Activated CD8-positive, alpha-beta memory T cell treated with anti-CD3 and anti-CD28 coated beads, Interleukin-2, amount 10 ng/mL, durations not matched to agents 7 days and 5 days (primary cell): ENCODE measurements around the gene PDK2. TPM values are rescaled to one million over a fixed set of nuclear protein-coding genes. Genes with fewer than 3 reads are reported as not detected.
A peak's percentile ranks its signal among the peaks of the same experiment; 100 is the strongest.

Source experiments
- ATAC-seq: fragments of 150-1000 bp; cut with Tn5 transposase; one replicate; pipeline ENCODE4 v1.10.0; 2021; ENCODE audit warnings: moderate library complexity
- CTCF ChIA-PET: fragments of 350-600 bp; sonication (Branson Sonifier 250); formaldehyde crosslinking; loops from one replicate; lab custom pipeline; 2021; ENCODE audit warnings: antibody characterized with exemption; lab: Charles Lee
- DNase-seq: peaks from one replicate; pipeline ENCODE4 v3.0.0-alpha.2; 2020
- H3K27ac Mint-ChIP-seq: one replicate; pipeline ENCODE4 v1.8.0; 2021; ENCODE audit warnings: mild to moderate bottlenecking, mixed read lengths
- H3K27me3 Mint-ChIP-seq: one replicate; pipeline ENCODE4 v1.8.0; 2021; ENCODE audit warnings: mixed read lengths
- H3K36me3 Mint-ChIP-seq: one replicate; pipeline ENCODE4 v1.8.0; 2021; ENCODE audit warnings: mild to moderate bottlenecking, mixed read lengths
- H3K4me1 Mint-ChIP-seq: one replicate; pipeline ENCODE4 v1.8.0; 2021; ENCODE audit warnings: mixed read lengths
- H3K4me3 Mint-ChIP-seq: one replicate; pipeline ENCODE4 v1.8.0; 2021; ENCODE audit warnings: mild to moderate bottlenecking, moderate library complexity, mixed read lengths
- H3K9me3 Mint-ChIP-seq: one replicate; pipeline ENCODE4 v1.8.0; 2022; ENCODE audit warnings: low read depth, mixed read lengths
- total RNA-seq, 2 experiments: library from RNA; stranded (reverse); gene quantifications; one replicate each; pipeline ENCODE4 v1.2.3, GENCODE V29; 2021

Gene PDK2
- total RNA-seq, 2 experiments from 2014 or later = 13.6 to 20.9 TPM

DNA sequence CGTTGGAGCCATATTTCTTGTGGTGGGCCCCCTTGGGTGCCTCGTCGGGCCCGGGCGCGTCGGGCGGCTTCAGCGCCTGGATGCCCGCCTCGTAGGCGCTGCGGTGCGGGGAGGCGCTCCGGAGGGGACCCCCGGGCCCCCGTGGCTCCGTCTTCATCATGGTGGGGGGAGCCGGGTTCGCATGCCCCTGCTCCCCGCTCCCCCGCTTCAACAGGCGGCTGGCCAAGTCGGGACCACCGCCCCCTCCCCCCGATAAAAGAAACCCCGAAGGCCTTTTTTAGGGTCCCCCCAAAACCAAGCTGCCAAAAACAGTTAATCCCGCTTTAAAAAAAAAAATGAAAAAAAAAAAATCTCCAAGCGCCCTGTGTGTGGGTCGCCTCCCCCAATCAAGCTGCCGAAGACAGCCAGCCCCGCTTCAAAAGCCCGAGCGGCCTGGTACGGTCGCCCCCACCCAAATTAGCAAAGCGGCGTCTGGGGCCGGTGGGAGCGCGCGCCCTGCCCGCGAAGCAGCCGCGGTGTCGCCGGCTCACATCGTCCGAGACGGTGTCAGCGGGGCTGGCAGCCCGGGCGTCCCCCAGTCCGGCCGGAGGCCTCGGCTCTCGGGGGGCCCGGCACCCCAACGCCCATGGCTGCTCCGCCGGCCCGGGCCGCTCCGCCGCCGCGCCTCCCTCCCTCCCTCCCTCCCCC, 55.3 kb downstream of the PDK2 start, which contains the start of gene PPP1R9B:
Gene PPP1R9B (minus strand): TSS at position 324 of the 687 bp plus-strand sequence. CDS start 164 bp downstream, at position 160.
- H3K36me3 Mint-ChIP-seq = peaks cover 14% of the 10 kb centered on the region
- H3K27ac Mint-ChIP-seq = peak within 1 kb of the TSS; percentile 96
- CTCF ChIA-PET = interaction anchor here (0.7 to 6.2 kb wide), 9 partner anchors 7 to 55 kb away, joined by 3 to 81 read pairs (median 5); partner anchors contain the start of gene PDK2
- ATAC-seq = peak; percentile 12
- H3K4me1 Mint-ChIP-seq = peaks cover 49% of the 10 kb centered on the region
- H3K9me3 Mint-ChIP-seq = no peaks in the 10 kb centered on the region
- no peaks in the 10 kb centered on the region for H3K27me3 Mint-ChIP-seq
- DNase-seq = no peak
- H3K4me3 Mint-ChIP-seq = peak within 1 kb of the TSS; percentile 80

DNA sequence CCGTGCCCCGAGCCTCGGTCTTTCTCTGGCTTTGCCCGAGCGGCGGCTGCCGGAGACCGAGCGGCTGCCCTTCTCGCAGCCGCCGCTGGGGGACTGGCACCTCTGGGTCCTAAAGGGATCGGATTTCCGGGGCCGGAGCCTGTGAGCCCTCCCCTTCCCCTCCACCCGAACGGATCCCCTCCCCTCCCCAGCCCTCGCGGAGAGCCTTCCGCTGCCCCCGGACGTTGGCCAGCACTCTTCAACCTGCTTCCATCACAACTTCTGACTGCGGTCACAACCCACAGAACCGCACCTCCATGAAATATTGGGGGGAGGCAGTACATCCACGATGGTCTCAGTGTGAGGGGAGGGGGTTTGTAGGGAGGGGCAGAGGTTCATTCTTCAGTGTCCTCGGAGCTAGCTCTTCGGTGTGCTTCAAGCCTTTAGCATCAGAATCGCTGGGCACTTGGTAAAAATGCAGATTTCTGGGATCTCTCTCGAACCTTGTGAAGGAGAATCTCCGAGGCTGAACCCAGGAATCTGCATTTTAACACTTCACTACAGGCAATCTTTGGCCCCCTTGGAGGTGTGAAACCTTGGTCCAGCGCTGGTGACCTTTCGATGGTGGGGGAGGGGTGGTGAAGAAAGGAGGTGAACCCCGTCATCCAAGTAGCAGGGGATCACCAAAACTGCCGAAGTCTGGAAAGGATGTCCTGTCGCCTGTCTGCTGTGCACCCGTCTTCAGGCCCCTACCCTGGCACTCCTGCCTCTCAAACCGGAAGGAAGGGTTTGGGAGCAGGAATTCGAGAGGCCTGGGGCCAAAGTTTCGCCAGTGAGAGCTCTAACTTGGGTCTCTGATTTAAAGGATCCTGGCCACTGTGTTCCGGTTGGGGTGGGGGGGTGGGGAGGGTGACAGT, 56.1 kb downstream of the PDK2 start:
- no peaks in the 10 kb centered on the region for H3K9me3 Mint-ChIP-seq
- peak overlapping the region; percentile 80 for H3K4me3 Mint-ChIP-seq
- H3K27me3 Mint-ChIP-seq = no peaks in the 10 kb centered on the region
- DNase-seq (peak; percentile 96), ATAC-seq (peak; percentile 81)
- peak overlapping the region; percentile 96 for H3K27ac Mint-ChIP-seq
- H3K36me3 Mint-ChIP-seq = peaks cover 12% of the 10 kb centered on the region
- peaks cover 43% of the 10 kb centered on the region for H3K4me1 Mint-ChIP-seq
- CTCF ChIA-PET = interaction anchor here (0.6 to 6.2 kb wide), 14 partner anchors 10 to 155 kb away, joined by 3 to 81 read pairs (median 4); partner anchors contain the start of genes COL1A1 and PDK2

DNA sequence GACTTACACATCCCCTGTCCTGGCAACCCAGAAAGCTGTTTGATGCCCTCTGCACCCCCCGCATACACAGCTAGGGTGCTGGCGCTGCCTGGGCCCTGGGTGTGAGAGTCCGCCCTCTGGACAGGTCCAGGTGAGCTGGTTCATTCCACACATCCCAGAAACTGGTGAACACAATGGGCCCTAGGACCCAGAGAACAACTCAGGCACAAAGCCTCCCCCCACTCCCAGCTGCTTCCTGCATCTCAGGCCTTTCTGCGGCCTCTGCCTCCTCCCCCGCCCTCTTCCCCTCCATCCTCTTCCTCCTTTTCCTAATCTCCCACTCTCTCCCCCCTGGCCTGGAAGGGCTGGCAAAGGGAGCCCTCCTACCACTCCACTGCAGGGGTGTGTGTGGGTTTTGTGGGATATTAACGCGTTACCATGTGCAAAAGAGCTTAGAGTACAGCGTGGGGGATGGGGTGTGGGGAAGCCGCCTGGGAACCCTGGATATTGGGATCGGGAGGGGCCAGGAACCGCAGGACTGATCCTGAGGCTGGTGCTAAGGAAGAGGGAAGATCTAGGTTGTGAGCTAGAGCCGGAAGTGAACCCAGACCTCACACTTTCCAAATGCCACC, 56.9 kb downstream of the PDK2 start:
- peak overlapping the region; percentile 96 for H3K27ac Mint-ChIP-seq
- no peaks in the 10 kb centered on the region for H3K27me3 Mint-ChIP-seq
- CTCF ChIA-PET = interaction anchor here (0.6 to 6.2 kb wide), 13 partner anchors 9 to 154 kb away, joined by 3 to 81 read pairs (median 4); partner anchors contain the start of genes COL1A1 and PDK2
- peak overlapping the region; percentile 80 for H3K4me3 Mint-ChIP-seq
- peak; percentile 84 for DNase-seq
- H3K4me1 Mint-ChIP-seq = peaks cover 36% of the 10 kb centered on the region
- no peaks in the 10 kb centered on the region for H3K9me3 Mint-ChIP-seq
- ATAC-seq = peak; percentile 37
- H3K36me3 Mint-ChIP-seq = peaks cover 9% of the 10 kb centered on the region

DNA sequence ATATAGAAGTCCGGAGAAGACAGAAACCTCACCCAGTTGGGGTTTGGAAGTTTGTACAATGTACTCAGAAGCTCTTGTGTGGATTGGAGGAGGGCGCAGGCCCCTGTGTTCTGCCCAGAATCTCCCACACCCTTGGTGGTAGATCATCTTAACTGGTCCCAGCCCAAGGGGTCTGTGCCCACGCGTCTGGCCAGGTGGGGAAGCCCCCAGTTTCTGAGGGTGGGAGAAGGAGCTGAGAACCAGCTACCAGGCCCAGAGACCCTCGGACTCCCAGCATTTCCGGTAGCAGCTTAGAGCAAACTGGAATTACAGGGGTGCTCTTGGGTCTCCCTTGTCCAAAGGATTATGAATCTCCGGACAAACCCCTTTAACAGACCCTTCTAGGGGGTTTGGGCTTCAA, 57.6 kb downstream of the PDK2 start:
- Mint-ChIP-seq H3K36me3 (peaks cover 5% of the 10 kb centered on the region), H3K4me3 (no peak overlapping the region), H3K27me3 (no peaks in the 10 kb centered on the region), H3K9me3 (no peaks in the 10 kb centered on the region), H3K27ac (no peak overlapping the region), H3K4me1 (peaks cover 30% of the 10 kb centered on the region)
- DNase-seq = no peak
- ATAC-seq = no peak
- CTCF ChIA-PET = interaction anchor here (0.9 to 6.2 kb wide), 8 partner anchors 9 to 58 kb away, joined by 3 to 81 read pairs (median 20); partner anchors contain the start of genes COL1A1 and PDK2

DNA sequence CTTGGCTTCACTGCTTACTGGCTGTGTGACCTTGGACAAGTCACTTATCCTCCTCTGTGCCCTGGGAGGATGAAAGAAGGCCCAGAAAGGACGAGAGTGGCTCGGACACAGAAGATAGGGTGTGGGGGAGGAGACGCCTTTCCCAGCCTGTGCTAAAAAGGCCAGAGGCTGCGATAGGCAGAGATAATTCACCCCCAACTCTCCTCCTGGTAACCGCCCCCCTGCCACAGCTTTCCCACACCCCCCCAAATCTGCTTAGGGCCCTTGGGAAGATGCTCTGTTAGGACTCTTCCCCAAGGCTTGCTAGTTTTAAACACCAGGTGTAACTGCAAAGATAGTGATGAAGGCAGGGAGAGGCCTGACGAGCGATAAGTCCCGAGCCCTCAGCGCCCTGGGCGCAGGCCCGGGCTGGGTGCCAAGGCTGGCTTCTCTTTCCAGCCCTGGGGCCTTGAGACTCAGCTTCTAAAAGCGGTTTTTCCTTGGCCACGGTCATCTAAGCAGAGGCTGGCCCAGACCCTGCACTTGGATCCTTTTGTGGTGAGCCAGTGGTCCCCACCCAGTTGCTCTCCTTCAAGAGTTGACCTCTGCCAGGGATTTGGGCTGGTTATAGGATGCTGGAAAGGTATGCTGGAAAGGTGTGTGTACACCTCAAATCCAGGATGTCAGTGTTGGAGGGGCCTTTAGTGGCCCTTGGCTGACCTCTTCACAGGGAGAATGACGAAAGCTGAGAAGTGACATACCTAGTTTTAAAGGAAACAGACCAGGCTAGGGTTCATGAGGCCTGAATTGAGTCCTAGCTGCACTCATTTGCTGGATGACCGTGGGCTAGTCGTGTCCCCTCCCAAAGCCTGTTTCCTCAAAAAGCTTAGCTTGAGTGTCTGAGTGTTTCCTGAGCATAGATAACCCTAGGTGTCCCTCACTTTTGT, 58.8 kb downstream of the PDK2 start:
- CTCF ChIA-PET = interaction anchor here (0.9 to 5.9 kb wide), 6 partner anchors 9 to 60 kb away, joined by 3 to 22 read pairs (median 4); no protein-coding TSS in a partner anchor
- Mint-ChIP-seq H3K4me3 (no peak overlapping the region), H3K36me3 (peaks cover 2% of the 10 kb centered on the region), H3K9me3 (no peaks in the 10 kb centered on the region), H3K4me1 (peaks cover 39% of the 10 kb centered on the region), H3K27me3 (no peaks in the 10 kb centered on the region), H3K27ac (peak overlapping the region; percentile 31)
- no peak for DNase-seq
- ATAC-seq = no peak

DNA sequence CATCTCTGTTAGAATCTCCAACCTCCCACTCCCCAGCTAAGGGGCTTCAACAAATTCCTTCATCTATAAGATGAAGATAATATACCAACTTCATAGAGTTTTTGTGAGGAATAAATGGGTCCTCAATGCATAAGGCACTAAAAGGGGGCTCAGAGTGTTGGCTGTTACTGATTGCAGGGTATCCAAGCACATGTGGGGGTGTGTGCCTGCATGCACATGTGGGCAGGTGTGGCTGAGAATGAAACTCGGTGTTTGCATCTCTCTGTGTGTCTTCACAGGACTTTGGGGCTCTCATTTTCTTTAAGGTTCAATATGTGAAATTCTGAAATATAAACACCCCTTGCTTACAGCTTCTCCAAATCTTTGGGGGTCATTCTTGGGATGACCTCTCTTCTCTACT, 59.5 kb downstream of the PDK2 start:
- no peak for ATAC-seq
- peaks cover 39% of the 10 kb centered on the region for H3K4me1 Mint-ChIP-seq
- CTCF ChIA-PET = interaction anchor here (0.9 to 5.9 kb wide), 7 partner anchors 10 to 60 kb away, joined by 3 to 22 read pairs (median 4); no protein-coding TSS in a partner anchor
- peak overlapping the region; percentile 60 for H3K27ac Mint-ChIP-seq
- no peak overlapping the region for H3K4me3 Mint-ChIP-seq
- H3K36me3 Mint-ChIP-seq = no peaks in the 10 kb centered on the region
- DNase-seq = no peak
- no peaks in the 10 kb centered on the region for H3K9me3 Mint-ChIP-seq
- no peaks in the 10 kb centered on the region for H3K27me3 Mint-ChIP-seq

DNA sequence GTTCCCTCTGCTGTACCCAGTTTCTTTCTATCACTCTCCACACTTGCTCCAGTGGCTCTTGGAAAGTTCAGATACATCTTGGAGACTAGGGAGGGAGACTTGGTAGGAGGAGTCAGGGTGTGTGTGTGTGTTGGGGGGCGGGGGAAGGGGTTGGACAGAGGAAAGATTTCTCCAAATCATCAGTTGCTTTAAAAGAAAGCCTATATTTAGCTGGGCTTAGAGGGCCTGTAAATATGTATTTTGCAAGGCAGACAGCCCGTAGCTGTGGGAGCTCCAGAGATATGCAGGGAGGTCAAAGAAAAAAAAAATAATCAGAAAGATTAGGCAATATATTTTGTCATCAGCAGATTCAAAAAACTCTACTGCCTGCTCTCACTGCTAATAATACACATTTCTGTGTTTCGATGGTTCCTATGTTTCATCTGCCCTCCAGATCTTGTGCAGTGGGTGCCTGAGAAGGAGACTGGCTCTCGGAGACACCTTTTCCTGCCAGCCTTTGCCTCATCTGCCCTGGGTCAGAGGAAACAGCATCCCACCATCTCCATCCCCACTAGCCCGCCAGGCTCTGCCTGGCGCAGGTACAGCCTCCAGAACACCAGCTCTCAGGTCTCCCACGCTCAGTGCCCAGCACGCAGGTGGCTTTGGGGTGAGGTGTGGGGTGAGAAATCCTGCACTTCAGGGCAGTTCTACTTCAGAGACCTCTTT, 60.1 kb downstream of the PDK2 start:
- Mint-ChIP-seq H3K4me1 (peaks cover 39% of the 10 kb centered on the region), H3K4me3 (no peak overlapping the region), H3K36me3 (no peaks in the 10 kb centered on the region), H3K27me3 (peaks cover 2% of the 10 kb centered on the region), H3K9me3 (no peaks in the 10 kb centered on the region), H3K27ac (peak overlapping the region; percentile 60)
- CTCF ChIA-PET = interaction anchor here (1.1 to 5.9 kb wide), 5 partner anchors 10 to 61 kb away, joined by 3 to 22 read pairs (median 6); no protein-coding TSS in a partner anchor
- no peak for ATAC-seq
- DNase-seq = no peak

DNA sequence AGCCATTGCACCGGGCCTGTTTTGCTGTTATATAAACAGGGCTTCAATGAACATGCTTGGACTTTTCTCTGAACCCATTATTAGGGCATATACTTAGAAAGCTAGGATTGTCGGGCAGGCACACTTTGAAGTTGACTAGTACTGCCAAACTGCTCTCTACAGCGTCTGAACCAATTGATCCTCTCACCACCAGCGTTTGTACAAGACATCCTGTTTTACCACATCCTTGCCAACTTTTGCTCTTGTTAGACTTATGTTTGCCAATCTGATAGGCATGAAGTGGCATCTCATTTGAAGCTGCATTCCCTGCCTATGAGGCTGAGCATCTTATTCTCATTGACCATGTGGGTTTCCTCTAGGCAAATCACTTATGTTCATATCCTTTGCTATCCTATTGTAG, 62.7 kb downstream of the PDK2 start:
- Mint-ChIP-seq H3K36me3 (no peaks in the 10 kb centered on the region), H3K9me3 (no peaks in the 10 kb centered on the region), H3K27ac (no peak overlapping the region), H3K4me1 (peaks cover 44% of the 10 kb centered on the region), H3K27me3 (peaks cover 8% of the 10 kb centered on the region), H3K4me3 (no peak overlapping the region)
- no peak for ATAC-seq
- DNase-seq = no peak
- CTCF ChIA-PET = interaction anchor here (1.0 to 5.9 kb wide), 6 partner anchors 8 to 40 kb away, joined by 3 to 22 read pairs (median 6); no protein-coding TSS in a partner anchor

DNA sequence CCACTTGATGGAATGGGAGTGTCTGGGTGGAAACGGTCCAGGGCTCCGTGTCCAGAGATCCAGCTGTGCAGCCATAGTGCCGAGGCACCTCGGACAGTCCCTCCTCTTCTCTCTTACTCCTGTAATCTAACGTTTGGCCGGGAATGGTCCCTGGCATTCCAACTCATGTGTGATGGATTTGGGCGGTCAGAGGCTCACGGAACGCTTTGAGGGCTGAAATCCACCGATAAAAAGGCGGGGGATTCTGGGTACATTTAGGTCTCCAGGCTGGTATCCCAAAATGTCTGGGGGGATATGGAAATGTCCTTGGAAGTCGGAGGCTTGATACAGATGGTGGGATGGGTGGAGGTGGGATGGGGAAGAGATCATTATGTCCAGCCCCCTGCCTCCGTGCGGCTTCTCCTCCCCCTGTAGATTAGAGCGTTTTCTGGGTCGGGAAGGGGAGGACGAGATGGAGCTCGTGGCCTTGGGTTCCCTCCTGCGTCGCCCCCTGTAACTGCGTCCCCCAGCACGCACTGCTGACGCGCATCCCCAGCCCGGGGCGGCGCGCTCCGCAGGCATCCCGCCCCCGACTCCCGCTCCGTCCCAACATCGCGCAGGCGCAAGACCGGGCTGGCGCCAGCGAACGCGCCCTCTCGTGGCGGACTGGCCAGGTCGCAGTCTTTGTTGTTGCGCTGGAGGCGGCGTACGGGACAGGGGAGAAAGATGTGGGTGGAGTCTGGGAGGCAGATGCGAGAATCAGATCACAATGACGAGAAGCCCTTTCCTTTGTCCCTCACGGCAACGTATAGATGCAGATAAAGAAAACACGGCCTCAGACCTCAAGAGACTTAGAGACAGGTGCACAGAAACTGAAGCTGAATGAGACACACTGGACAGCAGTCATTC, 66.1 kb downstream of the PDK2 start:
- Mint-ChIP-seq H3K27ac (peak overlapping the region; percentile 67), H3K4me1 (peaks cover 28% of the 10 kb centered on the region), H3K27me3 (peaks cover 8% of the 10 kb centered on the region), H3K36me3 (no peaks in the 10 kb centered on the region), H3K9me3 (no peaks in the 10 kb centered on the region), H3K4me3 (peak overlapping the region; percentile 77)
- CTCF ChIA-PET = interaction anchor here (0.5 to 2.8 kb wide), 25 partner anchors 9 to 336 kb away, joined by 3 to 81 read pairs (median 9); partner anchors contain the start of genes PPP1R9B and SAMD14
- peak; percentile 96 for DNase-seq
- ATAC-seq = peak; percentile 98
